ENCODE measurements around the gene NTM. TPM values are rescaled to one million over a fixed set of nuclear protein-coding genes. Genes with fewer than 3 reads are reported as not detected.
"Not testable (repeated sequence)": the region's sequence is repeated elsewhere in the genome, so short reads cannot be mapped to it uniquely, and the experiment has no call there.

NTM gene
- polyA plus RNA-seq, 1 donor from 2014 or later = not detected

GRCh38 chr11:132319419-132319818 is 949.0 kb downstream of the NTM start:
- H3K36me3 Mint-ChIP-seq = not testable (repeated sequence)

DNA sequence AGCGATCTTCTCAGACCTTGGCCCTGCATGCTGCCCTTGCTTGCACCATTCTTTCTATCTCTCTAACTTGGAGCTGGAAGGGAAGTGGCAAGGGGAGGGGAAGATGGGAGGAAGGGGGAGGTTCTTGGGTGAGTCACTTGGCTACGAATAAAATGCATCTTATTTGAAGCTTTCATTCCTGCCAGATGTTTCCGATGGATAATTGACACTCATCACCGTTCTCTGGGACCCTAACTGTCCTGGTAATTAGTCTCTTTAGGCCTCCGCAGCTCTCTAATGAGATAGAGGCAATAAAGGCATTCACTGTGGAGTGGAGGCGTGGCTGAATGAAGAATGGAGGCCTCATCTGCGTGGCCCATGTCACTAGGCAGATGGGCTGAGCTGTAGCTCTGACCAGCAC is 960.1 kb downstream of the NTM start:
- Mint-ChIP-seq H3K27ac (no peak overlapping the region), H3K4me1 (no peaks in the 10 kb centered on the region), H3K36me3 (no peaks in the 10 kb centered on the region), H3K27me3 (no peaks in the 10 kb centered on the region), H3K4me3 (no peak overlapping the region), H3K9me3 (peaks cover 2 to 5% (median 3%) of the 10 kb centered on the region in 3 donors)

More at GRCh38 chr11:132319419-132319818, 949.0 kb downstream of the NTM start:
- H3K9me3 Mint-ChIP-seq, H3K27ac Mint-ChIP-seq, H3K4me1 Mint-ChIP-seq, H3K27me3 Mint-ChIP-seq: not testable (repeated sequence)
- H3K4me3 Mint-ChIP-seq = peak overlapping the region in 1 of 4 donors; percentile 80

- Mint-ChIP-seq H3K27ac (no peak overlapping the region), H3K4me1 (no peaks in the 10 kb centered on the region)
Measured at GRCh38 chr11:132332521-132332920, 962.1 kb downstream of the NTM start.

DNA sequence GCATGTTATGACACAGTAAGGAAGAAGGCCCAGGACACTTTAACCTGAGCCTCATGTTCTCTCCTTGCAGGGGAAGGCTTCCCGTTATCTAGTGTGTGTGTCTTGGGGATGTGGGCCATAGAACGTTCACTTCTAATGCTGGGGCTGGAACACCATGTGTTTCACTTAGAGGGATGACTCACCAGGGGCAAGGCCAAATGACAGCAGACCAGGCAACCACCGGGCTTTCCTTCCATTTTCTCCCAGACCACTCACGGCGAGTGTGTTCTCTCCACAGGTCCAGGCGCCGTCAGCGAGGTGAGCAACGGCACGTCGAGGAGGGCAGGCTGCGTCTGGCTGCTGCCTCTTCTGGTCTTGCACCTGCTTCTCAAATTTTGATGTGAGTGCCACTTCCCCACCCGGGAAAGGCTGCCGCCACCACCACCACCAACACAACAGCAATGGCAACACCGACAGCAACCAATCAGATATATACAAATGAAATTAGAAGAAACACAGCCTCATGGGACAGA is 964.4 kb downstream of the NTM start:
- Mint-ChIP-seq H3K4me3 (no peak overlapping the region), H3K9me3 (peaks cover 2 to 5% (median 3%) of the 10 kb centered on the region in 3 donors), H3K27ac (no peak overlapping the region), H3K4me1 (no peaks in the 10 kb centered on the region), H3K27me3 (no peaks in the 10 kb centered on the region), H3K36me3 (no peaks in the 10 kb centered on the region)

More at GRCh38 chr11:132332521-132332920, 962.1 kb downstream of the NTM start:
- H3K9me3 Mint-ChIP-seq = peaks cover 2 to 5% (median 3%) of the 10 kb centered on the region in 3 donors
- no peaks in the 10 kb centered on the region for H3K36me3 Mint-ChIP-seq
- no peaks in the 10 kb centered on the region for H3K27me3 Mint-ChIP-seq
- no peak overlapping the region for H3K4me3 Mint-ChIP-seq

- H3K36me3 Mint-ChIP-seq = no peaks in the 10 kb centered on the region
- no peaks in the 10 kb centered on the region for H3K4me1 Mint-ChIP-seq
- H3K27ac Mint-ChIP-seq = no peak overlapping the region
- H3K9me3 Mint-ChIP-seq = peaks cover under 1 to 5% (median 2%) of the 10 kb centered on the region in 3 donors
- H3K27me3 Mint-ChIP-seq = no peaks in the 10 kb centered on the region
- no peak overlapping the region for H3K4me3 Mint-ChIP-seq
Measured at GRCh38 chr11:132335311-132335710, 964.9 kb downstream of the NTM start.

GRCh38 chr11:132336781-132337535 is 966.5 kb downstream of the NTM start:
- Mint-ChIP-seq H3K27ac (no peak overlapping the region), H3K4me1 (no peaks in the 10 kb centered on the region), H3K36me3 (no peaks in the 10 kb centered on the region), H3K9me3 (peaks cover 0 to 2% (median 0%) of the 10 kb centered on the region in 3 donors), H3K4me3 (no peak overlapping the region), H3K27me3 (no peaks in the 10 kb centered on the region)

- no peaks in the 10 kb centered on the region for H3K27me3 Mint-ChIP-seq
- H3K4me1 Mint-ChIP-seq = no peaks in the 10 kb centered on the region
- H3K9me3 Mint-ChIP-seq = peaks cover 0 to 2% (median 0%) of the 10 kb centered on the region in 3 donors
- no peak overlapping the region for H3K4me3 Mint-ChIP-seq
- no peaks in the 10 kb centered on the region for H3K36me3 Mint-ChIP-seq
- no peak overlapping the region for H3K27ac Mint-ChIP-seq
Measured at GRCh38 chr11:132337819-132338416, 967.5 kb downstream of the NTM start.

- Mint-ChIP-seq H3K4me3 (no peak overlapping the region), H3K36me3 (no peaks in the 10 kb centered on the region), H3K4me1 (no peaks in the 10 kb centered on the region), H3K27me3 (no peaks in the 10 kb centered on the region), H3K9me3 (peaks cover 0 to 2% (median 0%) of the 10 kb centered on the region in 3 donors), H3K27ac (no peak overlapping the region)
Measured at GRCh38 chr11:132342408-132342807, 972.0 kb downstream of the NTM start.

DNA sequence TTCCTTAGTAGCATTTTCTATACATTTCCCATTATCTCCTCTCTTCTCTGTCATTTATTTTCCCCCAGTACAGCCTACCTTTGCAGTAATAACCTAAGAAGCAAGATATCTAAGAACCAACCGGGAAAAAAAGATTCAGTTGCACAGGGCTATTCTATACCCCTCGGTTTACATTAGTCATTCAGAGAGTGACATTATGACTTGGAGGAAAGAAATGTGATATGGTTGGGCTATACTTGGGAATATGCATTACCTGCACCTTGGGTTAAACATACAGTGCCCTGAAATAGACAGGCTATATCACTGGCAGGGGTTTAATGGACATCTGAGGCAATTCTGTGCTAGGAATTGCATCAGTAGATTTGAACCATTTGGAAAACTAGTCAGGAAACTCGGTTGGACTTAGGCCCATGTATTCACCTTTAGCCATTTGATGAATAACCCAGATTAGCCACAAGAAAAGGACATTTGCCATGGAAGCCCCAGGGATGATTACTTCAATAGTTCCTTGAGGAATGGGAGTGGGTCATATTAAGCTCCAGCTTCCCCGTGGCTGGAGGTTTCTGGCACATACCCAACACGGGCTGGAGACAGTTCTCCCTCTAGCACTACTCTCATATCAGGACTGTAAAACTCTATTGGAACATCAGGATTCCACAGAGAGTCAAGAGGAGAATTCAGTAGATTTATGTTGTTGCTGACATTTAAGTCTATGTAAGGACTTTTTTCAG is 973.2 kb downstream of the NTM start:
- Mint-ChIP-seq H3K36me3 (no peaks in the 10 kb centered on the region), H3K27ac (no peak overlapping the region), H3K27me3 (peaks cover 1% of the 10 kb centered on the region), H3K4me3 (no peak overlapping the region), H3K4me1 (peaks cover 0 to 2% (median 0%) of the 10 kb centered on the region in 3 donors), H3K9me3 (peaks cover 0 to 2% (median 1%) of the 10 kb centered on the region in 3 donors)

GRCh38 chr11:132346558-132347148 is 976.2 kb downstream of the NTM start:
- H3K9me3 Mint-ChIP-seq = peaks cover 0 to 1% (median 0%) of the 10 kb centered on the region in 3 donors
- no peak overlapping the region for H3K27ac Mint-ChIP-seq
- no peak overlapping the region for H3K4me3 Mint-ChIP-seq
- H3K4me1 Mint-ChIP-seq = peaks cover 0 to 2% (median 0%) of the 10 kb centered on the region in 3 donors
- peaks cover 1% of the 10 kb centered on the region for H3K27me3 Mint-ChIP-seq
- no peaks in the 10 kb centered on the region for H3K36me3 Mint-ChIP-seq

GRCh38 chr11:132347156-132348090 is 977.0 kb downstream of the NTM start:
- peaks cover 0 to 2% (median 0%) of the 10 kb centered on the region in 3 donors for H3K4me1 Mint-ChIP-seq
- peak overlapping the region in 1 of 3 donors; percentile 49 for H3K27ac Mint-ChIP-seq
- no peak overlapping the region for H3K4me3 Mint-ChIP-seq
- H3K36me3 Mint-ChIP-seq = no peaks in the 10 kb centered on the region
- H3K9me3 Mint-ChIP-seq = peaks cover 0 to 1% (median 0%) of the 10 kb centered on the region in 3 donors
- H3K27me3 Mint-ChIP-seq = peaks cover 1% of the 10 kb centered on the region

- H3K9me3 Mint-ChIP-seq = peaks cover 0 to 1% (median 0%) of the 10 kb centered on the region in 3 donors
- peaks cover 1% of the 10 kb centered on the region for H3K27me3 Mint-ChIP-seq
- no peak overlapping the region for H3K27ac Mint-ChIP-seq
- peaks cover 0 to 2% (median 0%) of the 10 kb centered on the region in 3 donors for H3K4me1 Mint-ChIP-seq
- peak overlapping the region in 1 of 4 donors; percentile 52 for H3K4me3 Mint-ChIP-seq
- H3K36me3 Mint-ChIP-seq = no peaks in the 10 kb centered on the region
Measured at GRCh38 chr11:132349811-132350733, 979.7 kb downstream of the NTM start.

DNA sequence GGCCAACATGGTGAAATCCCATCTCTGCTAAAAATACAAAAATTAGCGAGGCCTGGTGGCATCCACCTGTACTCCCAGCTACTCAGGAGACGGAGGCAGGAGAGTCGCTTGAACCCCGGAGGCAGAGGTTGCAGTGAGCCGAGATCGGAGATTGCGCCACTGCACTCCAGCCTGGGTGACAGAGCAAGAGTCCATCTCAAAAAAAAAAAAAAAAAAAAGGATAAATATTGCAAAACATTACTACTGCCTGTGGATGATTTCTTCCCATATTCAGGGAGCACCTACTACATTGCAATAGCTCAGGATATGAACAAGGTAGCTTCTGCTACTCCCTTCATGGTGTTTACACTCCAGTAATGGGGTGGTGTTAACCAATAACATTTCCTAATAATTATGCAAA is 980.6 kb downstream of the NTM start:
- peaks cover 0 to 1% (median 0%) of the 10 kb centered on the region in 3 donors for H3K9me3 Mint-ChIP-seq
- H3K27me3 Mint-ChIP-seq = peaks cover 1% of the 10 kb centered on the region
- no peak overlapping the region for H3K4me3 Mint-ChIP-seq
- H3K4me1 Mint-ChIP-seq = peaks cover 0 to 2% (median 0%) of the 10 kb centered on the region in 3 donors
- no peak overlapping the region for H3K27ac Mint-ChIP-seq
- no peaks in the 10 kb centered on the region for H3K36me3 Mint-ChIP-seq

Data from IgD-negative memory B cell (primary cell).